Stimulated activated CD8-positive, alpha-beta memory T cell treated with anti-CD3 and anti-CD28 coated beads, Interleukin-2, amount 100 ng/mL, for 48 hours (primary cell): ENCODE data around the gene CLIP1.

Source experiments
- DNase-seq, 2 donors: peaks; one replicate each; pipeline ENCODE4 v3.0.0-alpha.2; 2020; ENCODE audit warnings: low read depth in 2 of 2

The CLIP1 gene

DNA sequence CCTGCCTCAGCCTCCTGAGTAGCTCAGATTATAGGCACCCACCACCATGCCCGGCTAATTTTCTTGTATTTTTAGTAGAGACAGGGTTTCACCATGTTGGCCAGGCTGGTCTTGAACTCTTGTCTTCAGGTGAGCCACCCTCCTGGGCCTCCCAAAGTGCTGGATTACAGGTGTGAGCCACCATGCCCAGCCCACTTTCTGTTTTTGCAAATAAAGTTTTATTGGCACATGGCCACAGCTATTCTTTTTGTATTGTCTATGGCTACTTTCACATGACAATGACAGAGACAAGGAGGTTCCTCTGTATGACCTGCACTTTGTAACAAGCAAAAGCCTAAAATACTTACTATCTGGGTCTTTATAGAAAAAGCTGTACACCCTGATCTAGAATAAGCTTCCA lies 176.9 kb downstream of the CLIP1 start:
- DNase-seq: no peak

DNA sequence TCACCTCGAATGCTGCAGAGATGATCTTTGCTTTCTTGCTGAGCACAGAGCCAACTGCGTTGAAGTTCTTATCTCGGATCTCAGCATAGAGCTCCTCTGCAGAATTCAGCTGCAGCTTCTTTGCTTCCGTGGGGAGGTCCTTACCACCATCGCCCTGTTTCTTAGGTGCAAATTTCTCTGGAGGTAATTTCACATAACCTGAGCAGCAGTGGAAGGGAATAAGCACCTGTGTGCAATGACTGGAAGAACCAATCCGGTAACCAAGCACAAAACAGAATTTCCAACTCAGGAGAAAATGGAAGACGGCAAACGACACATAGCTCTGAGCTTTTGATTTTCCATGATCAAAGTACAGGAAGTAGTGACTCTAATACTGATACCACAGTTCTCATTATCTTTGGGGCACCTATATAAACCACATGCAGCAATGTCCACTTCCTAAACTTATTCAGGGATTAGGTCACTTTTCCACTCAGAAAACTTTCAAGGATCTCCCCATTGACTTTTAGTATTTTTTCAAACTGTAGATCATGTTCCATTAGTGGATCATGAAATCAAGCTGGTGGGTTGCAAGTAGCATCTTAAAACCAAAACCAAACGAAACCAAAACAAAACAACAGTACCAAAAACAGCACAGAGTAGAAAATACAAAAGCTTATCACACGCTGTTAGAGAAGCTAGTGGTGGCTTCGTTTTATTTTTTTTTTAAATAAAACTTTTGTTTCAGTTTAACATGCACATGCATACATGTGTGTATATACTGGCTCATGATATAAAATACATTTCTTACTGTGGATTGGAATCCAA lies 177.7 kb downstream of the CLIP1 start:
- no peak for DNase-seq

DNA sequence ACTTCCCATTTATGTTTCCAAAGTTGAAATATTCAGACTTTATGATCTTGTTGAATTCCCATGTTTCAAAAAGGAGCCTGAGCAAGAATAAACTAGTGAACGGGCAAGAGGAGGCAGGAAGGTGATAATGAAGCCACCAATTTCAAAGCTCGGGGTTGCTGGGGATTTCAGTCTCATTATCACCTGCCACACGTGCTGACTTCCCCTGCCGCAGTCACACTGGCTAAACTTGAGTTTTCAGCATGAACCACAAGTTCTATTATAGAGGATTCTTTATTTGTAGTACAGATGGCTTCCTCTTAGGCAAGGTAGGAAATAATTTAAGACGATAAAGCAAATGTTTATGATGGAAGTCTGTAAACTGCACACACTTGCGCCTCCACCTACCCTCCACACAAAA lies 178.5 kb downstream of the CLIP1 start:
- DNase-seq: no peak

DNA sequence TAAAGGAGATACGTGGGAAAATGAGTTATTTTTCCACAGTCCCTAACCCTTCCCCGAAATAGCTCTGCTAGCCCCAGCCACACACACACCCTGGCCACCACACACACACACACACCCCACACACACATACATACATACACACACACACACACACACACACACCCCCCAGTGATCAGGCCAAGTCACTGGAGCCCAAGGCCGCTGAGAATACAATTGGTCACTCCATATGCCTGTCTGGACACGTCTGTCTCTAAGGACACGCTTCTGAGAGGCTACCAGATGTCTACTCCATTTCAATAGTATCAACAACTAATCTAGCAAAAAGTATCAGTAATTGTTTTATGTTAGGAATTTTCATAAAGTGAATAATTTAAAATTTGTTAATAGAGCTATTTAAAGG lies 183.6 kb downstream of the CLIP1 start:
- DNase-seq: no peak

DNA sequence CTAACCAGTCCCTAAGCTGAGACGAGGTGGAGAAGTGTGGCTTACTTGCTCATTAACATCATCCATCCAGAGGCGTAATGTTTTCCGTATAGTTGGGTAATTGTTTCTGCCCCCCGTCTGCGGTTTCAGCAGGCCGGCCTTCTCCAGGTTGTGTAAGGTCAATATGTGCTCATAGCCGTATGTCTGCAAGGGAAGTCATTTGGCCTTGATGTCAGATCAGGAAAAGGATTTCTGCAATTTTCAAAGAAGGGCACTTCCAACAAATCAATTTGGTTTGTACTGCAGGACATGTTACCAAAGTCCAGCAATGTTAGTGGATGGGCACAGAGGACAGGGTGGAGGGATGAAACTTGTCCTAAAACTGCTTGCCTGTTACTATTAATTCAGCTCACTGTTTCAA lies 186.7 kb downstream of the CLIP1 start:
- no peak for DNase-seq

DNA sequence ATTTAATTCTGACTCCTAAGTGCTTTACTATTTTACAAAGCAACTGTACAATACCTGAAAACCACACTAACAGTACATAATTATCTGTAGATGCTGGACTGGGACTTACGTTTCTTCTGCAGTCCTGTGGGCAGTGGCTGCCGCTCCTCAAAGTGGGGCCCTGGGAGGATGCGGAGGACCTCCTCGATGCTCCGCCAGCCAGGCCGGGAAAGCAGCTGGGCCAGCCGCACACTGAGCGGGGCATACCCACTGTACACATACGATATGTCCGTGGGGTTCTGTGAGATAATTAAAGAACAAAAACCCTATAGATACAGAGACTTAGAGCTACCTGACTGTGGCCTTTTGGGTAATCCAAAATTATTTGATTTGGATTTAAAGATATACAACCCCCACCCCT lies 189.8 kb downstream of the CLIP1 start:
- DNase-seq: no peak

DNA sequence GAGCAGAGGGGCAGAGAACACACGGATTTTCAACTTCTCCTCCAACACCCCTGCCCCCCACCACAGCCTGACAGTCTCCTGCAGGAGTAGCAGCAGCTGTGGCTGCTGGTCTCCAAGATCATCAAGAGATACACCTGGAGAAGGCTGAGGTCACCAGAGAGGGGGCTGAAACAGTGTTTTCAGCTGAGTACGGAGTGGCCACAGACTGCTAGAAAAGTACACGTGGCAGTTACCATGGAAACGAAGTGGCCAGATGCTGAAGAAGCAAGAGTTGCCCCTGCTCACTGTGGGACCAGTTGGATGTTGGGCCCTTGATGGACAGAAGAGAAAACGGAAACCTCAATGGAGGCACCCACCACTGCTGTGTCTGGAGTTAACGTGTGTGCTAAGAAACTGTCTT lies 191.7 kb downstream of the CLIP1 start:
- DNase-seq: no peak

DNA sequence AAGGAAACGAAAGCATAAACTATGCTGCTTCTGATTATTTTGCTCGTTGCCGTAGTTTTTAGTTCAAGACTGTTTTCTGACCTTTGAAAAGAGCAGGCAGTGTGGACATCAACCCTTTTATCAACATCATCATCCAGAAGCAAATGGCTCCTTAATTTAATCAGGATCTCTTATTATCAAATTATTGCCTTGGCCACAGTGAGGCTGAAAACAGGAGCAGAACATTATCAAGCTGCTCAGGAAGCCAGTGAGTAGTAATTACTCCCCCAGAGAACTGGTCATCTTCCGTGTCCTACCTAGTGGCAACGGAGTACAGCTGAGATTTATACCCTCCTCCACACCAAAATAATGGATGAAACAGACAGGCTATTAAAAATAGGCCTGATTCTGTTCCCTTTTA lies 194.4 kb downstream of the CLIP1 start:
- DNase-seq: no peak

DNA sequence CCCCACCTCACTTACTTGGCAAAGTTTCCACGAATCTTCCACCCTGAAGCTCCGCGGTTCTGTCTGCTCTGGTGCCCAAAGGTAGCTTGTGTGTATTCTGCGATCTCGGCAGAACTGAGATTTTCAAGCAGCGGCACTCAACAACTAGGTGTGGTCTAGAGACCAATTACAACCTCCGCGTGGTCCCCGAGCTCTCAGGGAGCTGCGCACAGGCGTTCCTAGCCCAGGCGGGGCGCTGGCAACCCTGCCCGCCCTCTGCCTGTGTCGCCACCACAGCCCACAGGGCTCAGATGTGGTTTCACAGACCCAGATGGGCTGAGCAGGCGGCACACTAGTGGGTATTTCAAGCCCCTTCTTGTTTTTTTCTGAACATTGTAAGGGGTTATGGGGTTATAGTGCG lies 195.1 kb downstream of the CLIP1 start:
- peak in 1 of 2 donors; percentile 48 for DNase-seq

DNA sequence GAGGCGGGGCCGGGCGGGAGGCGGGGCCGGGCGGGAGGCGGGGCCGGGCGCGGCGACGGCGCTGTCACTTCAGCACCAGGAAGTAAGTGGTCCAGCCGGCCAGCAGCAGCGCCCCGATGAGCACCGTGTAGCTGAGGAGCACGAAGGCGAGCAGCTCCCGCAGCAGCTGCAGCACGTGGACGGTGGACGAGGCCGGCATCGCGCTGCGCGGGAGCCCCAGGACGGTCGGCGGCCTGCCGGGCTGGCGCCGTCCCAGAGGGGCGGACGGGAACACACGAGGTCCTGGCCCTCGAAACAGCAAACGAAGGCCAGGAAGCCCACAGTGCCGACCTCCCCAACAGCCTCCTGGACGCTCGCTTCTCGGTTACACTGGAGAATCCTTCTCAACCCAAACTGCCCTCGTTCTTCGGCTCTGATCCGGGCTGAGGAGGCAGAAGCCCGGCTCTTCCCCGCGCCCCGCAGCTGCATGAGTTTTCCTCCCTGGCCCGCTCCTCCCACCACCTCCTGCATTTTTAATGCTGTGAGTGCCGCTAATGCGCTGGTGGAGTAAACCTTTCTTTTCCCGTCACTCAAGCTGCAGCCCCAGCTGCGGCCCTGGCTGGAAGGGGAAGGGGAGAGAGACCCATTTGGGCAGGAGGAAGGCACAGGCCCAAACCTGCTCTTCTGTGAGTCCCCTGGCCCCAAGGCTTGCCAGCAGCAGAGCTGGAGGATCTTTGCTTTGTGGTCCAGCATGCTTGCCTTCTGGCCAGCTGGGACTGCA lies 195.9 kb downstream of the CLIP1 start:
- no peak for DNase-seq

DNA sequence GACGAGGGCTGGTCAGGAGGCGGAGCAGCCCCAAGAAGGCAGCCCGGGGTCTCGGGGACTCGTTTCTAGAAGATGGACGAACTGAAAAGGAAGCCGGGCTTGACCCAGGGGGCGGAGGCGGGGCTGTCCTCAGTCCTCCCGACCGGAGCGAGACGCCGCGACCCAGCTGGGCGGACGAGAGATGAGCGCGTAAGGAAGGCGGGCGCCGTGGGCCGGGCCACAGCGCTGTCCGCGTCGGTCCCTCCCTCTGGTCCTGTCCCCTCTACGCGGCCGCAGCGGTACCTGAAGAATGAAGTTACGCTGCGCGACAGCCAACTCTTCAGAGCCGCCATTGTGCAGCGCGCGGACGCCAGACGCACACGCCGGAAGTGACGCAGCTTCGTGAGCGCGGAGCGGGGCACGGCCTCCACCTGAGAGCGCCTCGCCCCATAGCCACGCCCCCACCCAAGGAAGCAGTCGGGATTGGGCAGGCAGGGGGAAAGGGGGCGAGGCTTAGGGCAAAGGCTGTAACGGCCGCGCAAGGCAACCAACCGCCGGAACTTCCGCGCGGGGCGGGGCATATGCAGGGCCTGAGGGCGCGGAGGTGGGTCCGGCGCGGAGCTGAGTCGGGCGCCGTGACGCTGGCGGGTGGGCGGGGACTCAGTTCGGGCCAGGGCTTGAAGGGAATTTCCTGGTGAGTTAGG lies 196.6 kb downstream of the CLIP1 start, which contains the start of gene DIABLO:
Gene DIABLO (minus strand): TSS at position 370 of the 683 bp plus-strand sequence. CDS start 38 bp downstream, at position 332.
- peak; percentile 99 to 100 for DNase-seq
